GM19023 (cell line): ENCODE measurements around the gene ZBTB21.

Experiments used
- ATAC-seq: cut with Tn5 transposase; IDR thresholded peaks from one replicate; pipeline ENCODE4 v1.9.1; 2021; ENCODE audit warnings: mild to moderate bottlenecking, moderate library complexity; ENCODE audit not compliant: unreplicated experiment

The ZBTB21 gene

GRCh38 chr21:42009831-42010506 is at the start of gene ZBTB21:
Gene ZBTB21, minus strand, starts transcription at chr21:42010360. Its CDS starts 16,265 bp downstream, at chr21:41994095.
- ATAC-seq = peak; percentile 68

GRCh38 chr21:42059721-42060120 is 49.6 kb upstream of the ZBTB21 start:
- no peak for ATAC-seq

DNA sequence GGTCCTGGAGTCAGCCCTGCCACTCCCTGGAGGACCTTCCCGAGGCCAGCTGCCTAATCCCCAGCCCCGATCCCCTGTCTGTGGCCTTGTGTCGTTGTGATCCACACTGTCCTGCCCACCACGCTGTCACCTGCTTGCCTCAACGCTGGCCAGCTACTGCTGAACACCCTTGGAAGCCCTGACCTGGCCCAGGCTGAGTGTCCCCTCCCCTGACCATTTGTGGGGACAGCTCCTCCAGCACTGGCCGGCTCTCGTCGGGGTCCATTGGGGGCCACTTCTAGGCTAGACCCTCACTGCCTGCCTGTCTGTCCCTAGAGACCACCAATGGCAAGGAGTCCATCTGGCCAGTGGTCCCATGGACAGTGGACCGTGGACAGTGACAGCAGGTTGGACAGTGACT is 49.0 kb upstream of the ZBTB21 start:
- ATAC-seq = no peak

DNA sequence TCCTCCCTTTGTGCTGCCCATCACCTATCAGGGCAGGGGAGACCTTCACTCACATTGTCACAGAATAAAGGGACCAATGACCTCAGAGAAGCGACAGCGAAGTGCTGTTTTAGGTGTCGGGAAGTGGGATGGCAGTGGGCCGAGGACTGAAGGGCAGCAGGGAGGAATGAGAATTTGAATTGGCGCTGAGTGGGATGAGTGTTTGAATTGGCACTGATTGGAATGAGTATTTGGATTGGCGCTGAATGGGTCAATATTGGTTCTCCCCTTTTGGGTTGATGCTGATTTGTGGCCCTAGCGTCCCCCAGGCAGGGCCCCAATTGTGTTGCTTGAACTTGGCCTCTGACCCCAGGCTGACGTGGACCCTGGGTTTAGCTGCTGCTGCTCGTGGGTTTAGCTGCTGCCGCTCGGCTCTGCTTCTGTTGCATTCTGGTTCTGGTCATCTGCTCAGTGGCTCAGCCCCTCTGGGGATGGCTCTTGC is 48.5 kb upstream of the ZBTB21 start:
- ATAC-seq = no peak

DNA sequence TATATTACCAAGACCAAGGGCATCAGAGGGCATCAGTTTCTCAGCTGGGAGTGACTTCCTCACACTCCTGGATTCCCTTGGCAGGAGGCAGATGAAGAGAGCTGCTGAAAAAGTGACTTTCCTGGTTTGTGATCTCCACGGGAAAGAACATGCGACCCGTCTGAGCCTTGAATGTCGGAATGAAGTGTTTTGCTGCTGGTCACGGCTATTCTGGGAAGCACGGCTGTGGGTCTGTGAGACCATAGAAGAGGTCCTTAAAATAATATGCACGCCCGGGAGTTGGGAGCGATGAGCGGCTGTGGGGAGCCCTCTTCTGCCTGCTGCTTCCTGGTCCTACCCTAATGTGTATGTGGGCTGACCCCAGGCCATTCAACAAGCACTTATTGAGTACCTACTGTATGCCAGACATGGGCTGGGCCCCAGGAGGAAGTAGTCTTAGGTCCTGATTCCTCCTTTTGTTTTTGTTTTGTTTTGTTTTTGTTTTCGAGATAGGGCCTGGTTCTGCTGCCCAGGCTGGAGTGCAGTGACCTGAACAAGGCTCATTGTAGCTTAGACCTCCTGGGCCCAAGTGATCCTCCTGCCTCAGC is 47.8 kb upstream of the ZBTB21 start:
- ATAC-seq = no peak

- no peak for ATAC-seq
Observed at GRCh38 chr21:42056996-42057689, 47.0 kb upstream of the ZBTB21 start.

- no peak for ATAC-seq
Observed at GRCh38 chr21:42056468-42056867, 46.3 kb upstream of the ZBTB21 start.

GRCh38 chr21:42055425-42055824 is 45.3 kb upstream of the ZBTB21 start:
- no peak for ATAC-seq

GRCh38 chr21:42051788-42052187 is 41.6 kb upstream of the ZBTB21 start:
- ATAC-seq = no peak

DNA sequence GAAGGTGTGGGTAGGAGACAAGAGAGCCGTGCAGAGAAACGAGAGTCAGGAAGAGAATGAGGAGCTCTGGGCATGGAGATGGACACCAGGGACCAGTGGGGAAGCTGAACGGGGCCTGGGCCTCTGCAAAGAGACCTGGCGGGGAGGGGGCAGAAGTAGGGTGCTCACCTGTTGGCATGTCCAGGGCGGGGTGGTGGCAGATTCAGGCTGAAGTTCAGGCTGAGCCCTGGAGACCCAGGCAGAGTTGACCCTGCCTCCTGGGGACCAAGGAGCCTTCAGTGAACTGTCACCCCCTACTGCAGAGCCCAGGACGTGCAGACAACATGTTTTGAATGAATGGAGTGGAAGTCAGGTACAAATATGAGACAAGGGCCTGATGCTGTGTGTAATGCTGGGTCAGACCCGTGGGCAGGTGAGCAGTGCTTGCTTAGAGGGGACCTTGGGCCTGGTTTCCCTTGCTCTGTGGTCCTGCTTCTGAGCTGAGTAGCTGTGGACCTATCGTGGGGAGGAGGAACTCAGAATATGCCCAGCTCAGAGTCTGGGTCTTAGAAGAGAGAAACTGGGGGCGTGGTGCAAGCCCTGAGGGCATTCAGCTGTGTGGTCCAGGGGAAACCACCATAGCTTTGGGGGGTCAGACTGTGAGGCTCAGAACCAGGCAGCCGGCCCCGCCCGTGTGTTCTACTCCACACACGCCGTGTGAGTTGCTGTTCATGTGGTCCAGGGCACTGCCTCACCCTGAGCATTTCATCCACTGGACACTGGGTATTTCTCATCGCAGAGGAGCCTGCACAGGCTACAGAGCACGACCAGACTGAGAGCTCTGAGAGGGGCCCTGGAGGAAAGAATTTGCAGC is 39.6 kb upstream of the ZBTB21 start:
- no peak for ATAC-seq

DNA sequence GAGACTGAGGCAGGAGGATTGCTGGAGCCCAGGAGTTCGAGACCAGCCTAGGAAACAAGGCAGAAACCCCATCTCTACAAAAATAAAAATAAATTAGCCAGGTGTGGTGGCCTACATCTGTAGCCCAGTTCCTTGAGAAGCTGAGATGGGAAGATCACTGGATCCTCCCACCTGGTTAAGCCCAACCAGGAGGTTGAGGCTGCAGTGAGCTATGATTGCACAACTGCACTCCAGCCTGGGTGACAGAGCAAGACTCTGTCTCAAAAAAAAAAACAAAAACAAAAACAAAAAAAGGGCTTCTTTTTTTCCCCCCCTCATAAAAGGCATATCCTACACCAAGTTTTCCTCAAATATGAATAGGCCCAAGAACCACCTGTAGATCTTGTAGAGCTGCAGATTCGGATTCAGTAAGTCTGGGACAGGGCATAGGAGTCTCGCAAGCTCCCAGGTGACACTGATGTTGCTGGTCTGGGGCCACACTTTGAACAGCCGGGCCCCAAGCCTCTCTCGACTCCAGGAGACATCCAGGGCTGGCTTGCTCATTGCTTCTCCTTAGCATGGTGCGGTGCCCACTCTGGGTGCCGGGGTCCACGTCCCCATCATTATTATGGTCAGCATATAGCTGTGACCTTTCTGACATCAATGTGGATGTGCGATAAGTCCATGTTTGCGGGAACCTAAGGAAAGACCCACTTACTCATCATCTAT is 38.9 kb upstream of the ZBTB21 start:
- no peak for ATAC-seq

DNA sequence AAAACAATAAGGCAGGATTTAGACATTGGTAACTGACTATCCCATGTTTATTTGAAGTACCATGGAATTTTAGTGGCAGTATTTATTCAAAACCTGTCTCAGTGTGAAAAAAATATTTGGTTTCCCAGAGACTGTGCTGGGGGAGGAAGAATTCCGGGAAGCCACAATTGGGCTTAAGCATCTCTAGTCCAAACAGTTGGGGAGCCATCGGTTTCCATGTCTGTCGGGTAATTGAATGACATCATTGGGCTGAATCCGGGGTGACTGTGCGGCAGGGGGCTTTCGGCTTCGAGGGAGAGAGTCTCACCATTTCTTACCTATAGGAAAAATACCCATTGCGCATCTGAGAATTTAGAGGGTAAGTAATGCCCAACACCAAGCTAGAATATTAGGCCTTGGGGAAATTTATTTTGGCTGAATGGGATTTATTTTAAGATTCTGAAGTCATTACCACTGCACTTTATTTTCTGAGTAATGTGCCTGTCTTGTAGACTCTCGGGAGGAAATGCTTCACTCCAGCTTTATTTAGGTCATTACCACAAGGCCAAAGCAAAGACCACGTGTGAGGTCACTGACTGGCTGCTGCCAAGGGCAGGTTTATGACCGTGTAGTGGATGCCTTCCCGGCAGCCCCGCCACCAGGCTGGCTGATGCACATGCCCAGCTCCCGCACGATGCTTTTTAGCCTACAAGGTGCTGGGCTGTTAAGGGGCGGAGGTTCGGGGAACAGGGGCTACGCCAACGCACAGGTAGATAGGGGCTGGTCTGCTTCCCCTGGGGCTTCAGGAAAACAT is 37.9 kb upstream of the ZBTB21 start:
- no peak for ATAC-seq

- no peak for ATAC-seq
Observed at GRCh38 chr21:42044871-42045495, 34.8 kb upstream of the ZBTB21 start.

DNA sequence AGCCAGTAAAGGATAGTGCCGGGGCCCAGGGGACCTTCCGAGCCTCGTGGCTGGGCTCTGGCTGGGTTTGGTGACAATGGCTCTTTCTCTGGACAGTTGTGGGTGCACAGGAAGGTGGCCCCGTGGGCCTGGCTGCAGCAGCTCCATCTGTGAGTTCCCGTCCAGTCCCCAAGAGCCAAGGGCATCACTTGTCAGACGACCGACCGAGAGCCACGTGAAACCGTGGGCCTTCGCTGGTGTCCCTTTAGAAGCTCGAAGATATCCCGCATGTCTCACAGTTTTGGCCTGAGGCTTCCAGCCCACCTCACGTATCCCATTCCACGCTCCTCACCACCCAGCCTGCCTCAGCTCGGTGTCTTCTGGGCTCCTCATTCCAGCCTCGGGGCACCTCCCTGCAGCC is 33.8 kb upstream of the ZBTB21 start:
- no peak for ATAC-seq

DNA sequence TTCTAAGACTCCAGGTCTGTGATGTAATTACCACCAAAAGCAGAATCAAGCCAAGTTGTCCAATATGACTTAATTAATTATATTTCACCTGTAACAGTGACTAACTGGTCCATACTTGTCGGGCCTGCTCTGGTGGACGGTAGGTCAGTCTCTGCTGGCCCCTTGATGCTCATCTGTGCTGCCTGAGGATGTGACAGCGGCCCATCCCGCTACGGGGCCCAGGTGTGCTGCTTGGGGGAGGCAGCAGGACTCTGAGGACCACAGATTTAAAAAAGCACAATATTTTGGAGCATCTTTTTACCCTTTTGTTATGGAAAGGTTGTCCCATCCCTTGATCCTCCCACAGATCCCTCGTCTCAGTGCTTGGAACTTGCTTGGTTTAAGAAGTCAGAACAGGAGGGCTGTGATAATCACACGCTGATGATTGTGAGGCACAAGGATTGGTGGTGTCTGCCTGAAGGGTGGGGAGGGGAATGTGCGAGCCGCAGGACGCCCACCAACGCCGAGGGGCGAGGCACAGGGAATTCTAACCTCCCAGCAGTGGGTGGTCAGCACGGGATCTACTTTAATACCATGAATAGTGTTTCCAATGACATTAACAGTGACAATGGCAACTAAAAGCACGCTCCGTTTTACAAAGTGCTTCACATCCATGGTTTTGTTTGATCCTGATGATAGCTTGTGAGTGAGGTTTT is 33.2 kb upstream of the ZBTB21 start:
- ATAC-seq = no peak

DNA sequence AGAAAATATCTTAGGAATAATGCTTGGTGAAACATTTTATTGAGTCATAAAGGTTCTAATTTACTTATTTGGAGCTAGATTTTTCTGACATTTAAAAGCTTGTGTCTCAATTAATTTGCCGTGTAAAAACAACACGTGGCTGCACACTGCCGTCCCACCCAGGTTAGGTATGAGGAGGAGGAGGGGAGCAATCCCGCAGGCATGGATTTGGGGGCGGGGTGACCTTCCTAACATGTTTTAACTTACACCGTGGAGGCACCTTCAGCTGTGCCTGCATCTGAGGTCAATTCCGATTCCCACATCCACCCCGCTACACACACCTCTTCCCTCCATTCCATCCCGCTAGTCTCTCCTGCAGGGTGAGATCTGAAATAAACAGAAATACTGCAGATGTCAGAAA is 32.5 kb upstream of the ZBTB21 start:
- no peak for ATAC-seq

- ATAC-seq = no peak
Observed at GRCh38 chr21:42041711-42042110, 31.6 kb upstream of the ZBTB21 start.

GRCh38 chr21:42041246-42041645 is 31.1 kb upstream of the ZBTB21 start:
- no peak for ATAC-seq
